Esophagus muscularis mucosa (tissue), 4 donors: ENCODE measurements around the gene HERPUD2. TPM values are rescaled to one million over a fixed set of nuclear protein-coding genes. Genes with fewer than 3 reads are reported as not detected.

Source experiments
- DNase-seq: peaks from one replicate; pipeline ENCODE4 v3.0.0-alpha.2; 2017; ENCODE audit errors: extremely low spot score
- H3K27ac ChIP-seq, 4 donors: fragments of 200-600 bp; sonication (generic); replicated peaks in 1 of 4; 1 replicate in 3 of 4; 2 replicates in 1 of 4; pipeline ENCODE4 v1.5.1; 2016 to 2019; ENCODE audit warnings: mild to moderate bottlenecking in 1 of 4
- H3K27me3 ChIP-seq, 4 donors: fragments of 200-600 bp; sonication (generic); one replicate each; pipeline versions ENCODE4 v1.5.1 to v1.6.0; 2016 to 2019
- H3K36me3 ChIP-seq, 4 donors: fragments of 200-600 bp; sonication (generic); one replicate each; pipeline ENCODE4 v1.5.1; 2016 to 2019
- H3K4me1 ChIP-seq, 4 donors: fragments of 200-600 bp; sonication (generic); one replicate each; pipeline ENCODE4 v1.5.1; 2016 to 2019
- H3K4me3 ChIP-seq, 4 donors: fragments of 200-600 bp; sonication (generic); 1 replicate in 2 of 4; 2 replicates in 2 of 4; pipeline ENCODE4 v1.5.1; 2016 to 2019; ENCODE audit warnings: mild to moderate bottlenecking in 4 of 4, moderate library complexity in 1 of 4
- H3K9me3 ChIP-seq, 4 donors: fragments of 200-600 bp; sonication (generic); 1 replicate in 3 of 4; 2 replicates in 1 of 4; pipeline ENCODE4 v1.5.1; 2016 to 2019
- EP300 ChIP-seq: sonication (generic); formaldehyde crosslinking; IDR thresholded peaks from one replicate; pipeline ENCODE4 v1.6.1; 2017; ENCODE audit warnings: antibody characterized with exemption
- POLR2A ChIP-seq: fragments of 450-650 bp; IDR thresholded peaks from one replicate; pipeline ENCODE4 v1.6.1; 2017; ENCODE audit warnings: antibody characterized with exemption, moderate library complexity, mild to moderate bottlenecking, low read depth
- POLR2AphosphoS5 ChIP-seq, 2 donors: sonication (generic); formaldehyde crosslinking; IDR thresholded peaks; one replicate each; pipeline ENCODE4 v1.6.1; 2017; ENCODE audit warnings: antibody characterized with exemption in 2 of 2
- WGBS: methylation state at CpG from one replicate; pipeline ENCODE4 v1.1.5; 2018; 5-methylcytosine and 5-hydroxymethylcytosine counted together
- intact Hi-C: fragments of 100-400 bp; cut with DNase I; formaldehyde crosslinking; loops from one replicate; pipeline ENCODE4 v1.15.1; 2023
- total RNA-seq, 4 donors: library from RNA; depleted of rRNA; stranded (reverse); fragments of >200 nt; gene quantifications; one replicate each; pipeline versions ENCODE4 v1.1.0 to v1.2.1, GENCODE V29; 2016
- TF ChIP-seq, protein P1 (sequence below), 3 experiments: fragments of 200-600 bp in 2 of 3; fragments of 450-650 bp in 1 of 3; sonication (generic) in 2 of 3; IDR thresholded peaks; one replicate each; pipeline ENCODE4 v1.5.1; 2017 to 2019; ENCODE audit warnings: antibody characterized with exemption in 3 of 3, mild to moderate bottlenecking in 2 of 3, moderate library complexity in 1 of 3

The HERPUD2 gene
- total RNA-seq, 4 donors from 2014 or later, result 25.3 to 43.4 (median 33.9) TPM

GRCh38 chr7:35734001-35734483, 39.1 kb upstream of the HERPUD2 start:
- no peaks in the 10 kb centered on the region for H3K36me3 ChIP-seq
- intact Hi-C loops, result no loop called here
- peaks cover 11 to 13% (median 11%) of the 10 kb centered on the region in 4 donors for H3K4me1 ChIP-seq
- H3K27me3 ChIP-seq, result no peaks in the 10 kb centered on the region
- TF ChIP-seq POLR2AphosphoS5 (IDR thresholded peaks at IDR 0.05) (no peak), POLR2A (no peak), EP300 (no peak)
- TF ChIP-seq, protein P1, sequence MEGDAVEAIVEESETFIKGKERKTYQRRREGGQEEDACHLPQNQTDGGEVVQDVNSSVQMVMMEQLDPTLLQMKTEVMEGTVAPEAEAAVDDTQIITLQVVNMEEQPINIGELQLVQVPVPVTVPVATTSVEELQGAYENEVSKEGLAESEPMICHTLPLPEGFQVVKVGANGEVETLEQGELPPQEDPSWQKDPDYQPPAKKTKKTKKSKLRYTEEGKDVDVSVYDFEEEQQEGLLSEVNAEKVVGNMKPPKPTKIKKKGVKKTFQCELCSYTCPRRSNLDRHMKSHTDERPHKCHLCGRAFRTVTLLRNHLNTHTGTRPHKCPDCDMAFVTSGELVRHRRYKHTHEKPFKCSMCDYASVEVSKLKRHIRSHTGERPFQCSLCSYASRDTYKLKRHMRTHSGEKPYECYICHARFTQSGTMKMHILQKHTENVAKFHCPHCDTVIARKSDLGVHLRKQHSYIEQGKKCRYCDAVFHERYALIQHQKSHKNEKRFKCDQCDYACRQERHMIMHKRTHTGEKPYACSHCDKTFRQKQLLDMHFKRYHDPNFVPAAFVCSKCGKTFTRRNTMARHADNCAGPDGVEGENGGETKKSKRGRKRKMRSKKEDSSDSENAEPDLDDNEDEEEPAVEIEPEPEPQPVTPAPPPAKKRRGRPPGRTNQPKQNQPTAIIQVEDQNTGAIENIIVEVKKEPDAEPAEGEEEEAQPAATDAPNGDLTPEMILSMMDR (IDR thresholded peaks at IDR 0.05), result no peak
- WGBS, result 54% methylated on average over 5 of the region's 5 CpGs
- DNase-seq, result no peak
- H3K4me3 ChIP-seq, result no peak overlapping the region
- H3K9me3 ChIP-seq, result no peaks in the 10 kb centered on the region
- H3K27ac ChIP-seq, result no peak overlapping the region

- Histone ChIP-seq H3K27me3 (no peaks in the 10 kb centered on the region), H3K9me3 (no peaks in the 10 kb centered on the region), H3K27ac (no peak overlapping the region), H3K36me3 (no peaks in the 10 kb centered on the region), H3K4me3 (no peak overlapping the region), H3K4me1 (peaks cover 26 to 30% (median 28%) of the 10 kb centered on the region in 4 donors)
- TF ChIP-seq, protein P1 (IDR thresholded peaks at IDR 0.05), result no peak
- TF ChIP-seq EP300 (no peak), POLR2A (no peak), POLR2AphosphoS5 (IDR thresholded peaks at IDR 0.05) (no peak)
- no peak for DNase-seq
- WGBS, result 98% methylated on average over 3 of the region's 3 CpGs
- intact Hi-C loops, result no loop called here
Measured at GRCh38 chr7:35731349-35731748, 36.4 kb upstream of the HERPUD2 start.

- Histone ChIP-seq H3K27ac (peak overlapping the region in 1 of 4 donors; percentile 21), H3K4me1 (peaks cover 26 to 28% (median 27%) of the 10 kb centered on the region in 4 donors), H3K27me3 (no peaks in the 10 kb centered on the region), H3K4me3 (no peak overlapping the region), H3K36me3 (no peaks in the 10 kb centered on the region), H3K9me3 (no peaks in the 10 kb centered on the region)
- intact Hi-C loops, result no loop called here
- no peak for TF ChIP-seq EP300
- 79% methylated on average over 3 of the region's 3 CpGs for WGBS
- no peak for DNase-seq
Measured at GRCh38 chr7:35729061-35729783, 34.3 kb upstream of the HERPUD2 start.

DNA sequence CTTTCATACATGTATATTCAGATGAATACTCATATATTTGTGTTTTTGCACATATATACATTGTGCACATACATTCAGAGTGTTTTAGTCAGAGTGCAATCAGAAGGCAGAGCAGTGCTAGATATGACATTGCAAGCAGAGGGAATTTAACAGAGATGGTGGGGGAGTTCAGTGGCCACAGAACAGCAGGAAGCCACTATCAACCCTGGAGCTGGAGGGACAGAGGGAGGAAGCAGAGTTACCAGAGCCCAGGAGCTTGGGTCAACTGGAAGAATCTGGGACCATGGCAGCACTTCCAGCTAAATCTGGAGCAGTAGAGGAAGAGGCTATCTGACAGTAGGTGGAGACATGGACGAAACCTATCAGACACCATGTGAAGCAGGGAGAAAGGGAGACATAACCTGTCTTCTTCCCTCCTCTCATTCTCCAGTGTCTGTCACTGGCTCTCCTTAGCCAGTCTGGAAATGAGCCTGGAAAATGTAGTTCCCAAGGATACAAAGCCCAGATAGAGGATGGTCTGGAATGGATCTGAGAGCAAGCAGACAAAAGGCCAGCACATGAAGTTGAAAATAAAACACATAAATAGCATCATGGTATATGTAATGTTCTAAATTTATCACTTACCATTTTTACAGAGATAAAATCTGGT, 33.6 kb upstream of the HERPUD2 start:
- Histone ChIP-seq H3K4me3 (no peak overlapping the region), H3K36me3 (no peaks in the 10 kb centered on the region), H3K4me1 (peaks cover 20 to 25% (median 24%) of the 10 kb centered on the region in 4 donors), H3K9me3 (no peaks in the 10 kb centered on the region), H3K27ac (peak overlapping the region in 1 of 4 donors; percentile 21), H3K27me3 (no peaks in the 10 kb centered on the region)
- DNase-seq, result no peak
- WGBS, result 31% methylated on average over 1 of the region's 1 CpG
- intact Hi-C loops, result no loop called here
- TF ChIP-seq, protein P1 (IDR thresholded peaks at IDR 0.05), result no peak
- TF ChIP-seq POLR2A, result no peak
- no peak for TF ChIP-seq EP300

- no peaks in the 10 kb centered on the region for H3K9me3 ChIP-seq
- peaks cover 20 to 25% (median 24%) of the 10 kb centered on the region in 4 donors for H3K4me1 ChIP-seq
- no peak for DNase-seq
- H3K4me3 ChIP-seq, result no peak overlapping the region
- no peak overlapping the region for H3K27ac ChIP-seq
- TF ChIP-seq POLR2AphosphoS5 (IDR thresholded peaks at IDR 0.05), result no peak
- H3K36me3 ChIP-seq, result no peaks in the 10 kb centered on the region
- H3K27me3 ChIP-seq, result no peaks in the 10 kb centered on the region
- intact Hi-C loops, result no loop called here
- 80% methylated on average over 1 of the region's 2 CpGs for WGBS
Measured at GRCh38 chr7:35727571-35727970, 32.6 kb upstream of the HERPUD2 start.
